HG03460 (cell line): ENCODE measurements around the gene JARID2.

Experiments
- ATAC-seq: cut with Tn5 transposase; IDR thresholded peaks from one replicate; pipeline ENCODE4 v1.9.1; 2021; ENCODE audit not compliant: unreplicated experiment

JARID2 gene

GRCh38 chr6:15245361-15246216 is at the start of gene JARID2:
TSS of gene JARID2 (plus strand) at chr6:15246069. CDS start at chr6:15246540, 471 bp downstream.
- ATAC-seq, result peak; percentile 51

GRCh38 chr6:15200087-15200486 is 45.8 kb upstream of the JARID2 start:
- no peak for ATAC-seq

- ATAC-seq, result no peak
Measured at GRCh38 chr6:15205321-15205720, 40.5 kb upstream of the JARID2 start.

- ATAC-seq, result no peak
Measured at GRCh38 chr6:15206887-15207286, 39.0 kb upstream of the JARID2 start.

- ATAC-seq, result no peak
Measured at GRCh38 chr6:15207923-15208322, 37.9 kb upstream of the JARID2 start.

- ATAC-seq, result no peak
Measured at GRCh38 chr6:15213838-15214400, 31.9 kb upstream of the JARID2 start.

GRCh38 chr6:15218401-15218800 is 27.5 kb upstream of the JARID2 start:
- ATAC-seq, result no peak

GRCh38 chr6:15220062-15220461 is 25.8 kb upstream of the JARID2 start:
- ATAC-seq, result no peak

GRCh38 chr6:15227827-15228318 is 18.0 kb upstream of the JARID2 start:
- no peak for ATAC-seq

- ATAC-seq, result no peak
Measured at GRCh38 chr6:15230827-15231226, 15.0 kb upstream of the JARID2 start.

GRCh38 chr6:15232836-15233510 is 12.9 kb upstream of the JARID2 start:
- no peak for ATAC-seq

GRCh38 chr6:15234068-15234758 is 11.7 kb upstream of the JARID2 start:
- no peak for ATAC-seq

- no peak for ATAC-seq
Measured at GRCh38 chr6:15239616-15240364, 6.1 kb upstream of the JARID2 start.

- ATAC-seq, result no peak
Measured at GRCh38 chr6:15242503-15242902, 3.4 kb upstream of the JARID2 start.

GRCh38 chr6:15242937-15243614 is 2.8 kb upstream of the JARID2 start:
- ATAC-seq, result no peak

- no peak for ATAC-seq
Measured at GRCh38 chr6:15243910-15244619, 1.8 kb upstream of the JARID2 start.

- ATAC-seq, result peak; percentile 16
Measured at GRCh38 chr6:15244620-15245360, 1.1 kb upstream of the JARID2 start.

- no peak for ATAC-seq
Measured at GRCh38 chr6:15246217-15246665, 372 bp downstream of the JARID2 start.
